Panc1 (cell line): ENCODE data around the gene COMMD10. TPM values are rescaled to one million over a fixed set of nuclear protein-coding genes. Genes with fewer than 3 reads are reported as not detected.

ENCODE experiments used
- ATAC-seq: fragments of 200-7000 bp; cut with Tn5 transposase; 2 replicates; pipeline ENCODE4 v1.9.1; 2020; ENCODE audit warnings: mild to moderate bottlenecking, moderate library complexity
- BruUV-seq: library from RNA; stranded (reverse); fragments of 400-500 nt; replicated peaks from 2 replicates; lab custom pipeline; 2021; lab: Mats Ljungman, UMichigan
- CTCF ChIA-PET: fragments of 300-600 bp; sonication (Branson Sonifier 250); formaldehyde crosslinking; loops from one replicate; lab custom pipeline; 2022; ENCODE audit warnings: antibody characterized with exemption; lab: Charles Lee
- POLR2A ChIA-PET: fragments of 300-600 bp; sonication (Branson Sonifier 250); formaldehyde crosslinking; loops from one replicate; lab custom pipeline; 2022; ENCODE audit warnings: antibody characterized with exemption; lab: Charles Lee
- DNase-seq: peaks from one replicate; pipeline ENCODE4 v3.0.0-alpha.2; 2010; ENCODE audit warnings: low read depth, low spot score
- H3K27ac ChIP-seq: 2 replicates; pipeline ENCODE4 v1.5.1; 2011; ENCODE audit warnings: mild to moderate bottlenecking, low read length, inconsistent platforms
- H3K27me3 ChIP-seq: fragments of 200-500 bp; sonication (Bioruptor generic); 2 replicates; pipeline ENCODE4 v1.6.0; 2014; ENCODE audit warnings: low read length, inconsistent platforms; ENCODE audit not compliant: control insufficient read depth, insufficient read depth
- H3K36me3 ChIP-seq: fragments of 200-500 bp; sonication (Bioruptor generic); 2 replicates; pipeline ENCODE4 v1.5.1; 2014; ENCODE audit warnings: inconsistent platforms, mild to moderate bottlenecking, low read length, moderate library complexity; ENCODE audit not compliant: control insufficient read depth, insufficient read depth
- H3K4me1 ChIP-seq: 2 replicates; pipeline ENCODE4 v1.5.1; 2011; ENCODE audit warnings: inconsistent platforms, mild to moderate bottlenecking, low read length, moderate library complexity; ENCODE audit not compliant: control insufficient read depth, insufficient read depth
- H3K4me3 ChIP-seq, 2 experiments: 2 replicates each; pipeline ENCODE4 v1.5.1; 2011 to 2012; ENCODE audit warnings: low read depth in 2 of 2, low read length in 2 of 2, mild to moderate bottlenecking in 2 of 2, inconsistent platforms in 1 of 2, moderate library complexity in 1 of 2
- H3K9me3 ChIP-seq: fragments of 200-500 bp; sonication (Bioruptor generic); 2 replicates; pipeline ENCODE4 v1.5.1; 2014; ENCODE audit warnings: low read depth, mild to moderate bottlenecking, inconsistent platforms, low read length, moderate library complexity; ENCODE audit not compliant: control insufficient read depth, insufficient read depth
- POLR2AphosphoS5 ChIP-seq: IDR thresholded peaks from 2 replicates; pipeline ENCODE4 v1.6.1; 2012; ENCODE audit warnings: mild to moderate bottlenecking, low read depth, low read length, moderate library complexity
- SIN3A ChIP-seq: IDR thresholded peaks from 2 replicates; pipeline ENCODE4 v1.6.1; 2012; ENCODE audit warnings: low read depth, mild to moderate bottlenecking, low read length, moderate library complexity, borderline replicate concordance; ENCODE audit not compliant: insufficient read depth
- TCF7L2 ChIP-seq: IDR thresholded peaks from 2 replicates; pipeline ENCODE4 v1.6.1; 2011; ENCODE audit warnings: mild to moderate bottlenecking, low read depth, low read length, inconsistent platforms
- in situ Hi-C: cut with HindIII; loops from 2 replicates; pipeline ENCODE4 v1.10.0; 2016; ENCODE audit warnings: low sequenced_read_pairs, low pct_unique_long_range_greater_than_20kb
- intact Hi-C: fragments of 100-400 bp; cut with micrococcal nuclease; formaldehyde crosslinking; loops from one replicate; pipeline ENCODE4 v1.10.0; 2022; ENCODE audit not compliant: unreplicated experiment
- total RNA-seq: library from RNA; stranded (reverse); gene quantifications from one replicate; pipeline ENCODE4 v1.2.1, GENCODE V29; 2021; ENCODE audit not compliant: unreplicated experiment
- TF ChIP-seq, protein P1 (sequence below), 2 experiments: IDR thresholded peaks; 2 replicates each; pipeline ENCODE4 v1.6.1; 2011 to 2012; ENCODE audit warnings: low read depth in 2 of 2, control low read depth in 1 of 2, low read length in 1 of 2, mild to moderate bottlenecking in 1 of 2, moderate library complexity in 1 of 2; ENCODE audit not compliant: insufficient read depth in 1 of 2
- TF ChIP-seq, protein P2 (sequence below): fragments of 450-650 bp; IDR thresholded peaks from 2 replicates; pipeline ENCODE4 v1.5.1; 2017; ENCODE audit warnings: mild to moderate bottlenecking

Gene COMMD10
- total RNA-seq, 1 experiment from 2014 or later = 37.9 TPM

GRCh38 chr5:116320486-116320885, 235.7 kb downstream of the COMMD10 start:
- in situ Hi-C loops (no loop called here), intact Hi-C loops (no loop called here)
- BruUV-seq = no TSS peak
- Histone ChIP-seq H3K4me3 (no peak overlapping the region), H3K9me3 (no peaks in the 10 kb centered on the region), H3K4me1 (no peaks in the 10 kb centered on the region), H3K27me3 (no peaks in the 10 kb centered on the region), H3K36me3 (no peaks in the 10 kb centered on the region), H3K27ac (no peak overlapping the region)
- CTCF ChIA-PET = no interaction called here
- no peak for ATAC-seq
- TF ChIP-seq, protein P1, sequence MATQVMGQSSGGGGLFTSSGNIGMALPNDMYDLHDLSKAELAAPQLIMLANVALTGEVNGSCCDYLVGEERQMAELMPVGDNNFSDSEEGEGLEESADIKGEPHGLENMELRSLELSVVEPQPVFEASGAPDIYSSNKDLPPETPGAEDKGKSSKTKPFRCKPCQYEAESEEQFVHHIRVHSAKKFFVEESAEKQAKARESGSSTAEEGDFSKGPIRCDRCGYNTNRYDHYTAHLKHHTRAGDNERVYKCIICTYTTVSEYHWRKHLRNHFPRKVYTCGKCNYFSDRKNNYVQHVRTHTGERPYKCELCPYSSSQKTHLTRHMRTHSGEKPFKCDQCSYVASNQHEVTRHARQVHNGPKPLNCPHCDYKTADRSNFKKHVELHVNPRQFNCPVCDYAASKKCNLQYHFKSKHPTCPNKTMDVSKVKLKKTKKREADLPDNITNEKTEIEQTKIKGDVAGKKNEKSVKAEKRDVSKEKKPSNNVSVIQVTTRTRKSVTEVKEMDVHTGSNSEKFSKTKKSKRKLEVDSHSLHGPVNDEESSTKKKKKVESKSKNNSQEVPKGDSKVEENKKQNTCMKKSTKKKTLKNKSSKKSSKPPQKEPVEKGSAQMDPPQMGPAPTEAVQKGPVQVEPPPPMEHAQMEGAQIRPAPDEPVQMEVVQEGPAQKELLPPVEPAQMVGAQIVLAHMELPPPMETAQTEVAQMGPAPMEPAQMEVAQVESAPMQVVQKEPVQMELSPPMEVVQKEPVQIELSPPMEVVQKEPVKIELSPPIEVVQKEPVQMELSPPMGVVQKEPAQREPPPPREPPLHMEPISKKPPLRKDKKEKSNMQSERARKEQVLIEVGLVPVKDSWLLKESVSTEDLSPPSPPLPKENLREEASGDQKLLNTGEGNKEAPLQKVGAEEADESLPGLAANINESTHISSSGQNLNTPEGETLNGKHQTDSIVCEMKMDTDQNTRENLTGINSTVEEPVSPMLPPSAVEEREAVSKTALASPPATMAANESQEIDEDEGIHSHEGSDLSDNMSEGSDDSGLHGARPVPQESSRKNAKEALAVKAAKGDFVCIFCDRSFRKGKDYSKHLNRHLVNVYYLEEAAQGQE (IDR thresholded peaks at IDR 0.05; ENCODE audit: insufficient read depth in 1 of 2, low read depth in 2 of 2, low read length in 1 of 2) = no peak
- no peak for TF ChIP-seq POLR2AphosphoS5
- TF ChIP-seq, protein P2, sequence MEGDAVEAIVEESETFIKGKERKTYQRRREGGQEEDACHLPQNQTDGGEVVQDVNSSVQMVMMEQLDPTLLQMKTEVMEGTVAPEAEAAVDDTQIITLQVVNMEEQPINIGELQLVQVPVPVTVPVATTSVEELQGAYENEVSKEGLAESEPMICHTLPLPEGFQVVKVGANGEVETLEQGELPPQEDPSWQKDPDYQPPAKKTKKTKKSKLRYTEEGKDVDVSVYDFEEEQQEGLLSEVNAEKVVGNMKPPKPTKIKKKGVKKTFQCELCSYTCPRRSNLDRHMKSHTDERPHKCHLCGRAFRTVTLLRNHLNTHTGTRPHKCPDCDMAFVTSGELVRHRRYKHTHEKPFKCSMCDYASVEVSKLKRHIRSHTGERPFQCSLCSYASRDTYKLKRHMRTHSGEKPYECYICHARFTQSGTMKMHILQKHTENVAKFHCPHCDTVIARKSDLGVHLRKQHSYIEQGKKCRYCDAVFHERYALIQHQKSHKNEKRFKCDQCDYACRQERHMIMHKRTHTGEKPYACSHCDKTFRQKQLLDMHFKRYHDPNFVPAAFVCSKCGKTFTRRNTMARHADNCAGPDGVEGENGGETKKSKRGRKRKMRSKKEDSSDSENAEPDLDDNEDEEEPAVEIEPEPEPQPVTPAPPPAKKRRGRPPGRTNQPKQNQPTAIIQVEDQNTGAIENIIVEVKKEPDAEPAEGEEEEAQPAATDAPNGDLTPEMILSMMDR = no peak
- DNase-seq = no peak
- POLR2A ChIA-PET = no interaction called here

DNA sequence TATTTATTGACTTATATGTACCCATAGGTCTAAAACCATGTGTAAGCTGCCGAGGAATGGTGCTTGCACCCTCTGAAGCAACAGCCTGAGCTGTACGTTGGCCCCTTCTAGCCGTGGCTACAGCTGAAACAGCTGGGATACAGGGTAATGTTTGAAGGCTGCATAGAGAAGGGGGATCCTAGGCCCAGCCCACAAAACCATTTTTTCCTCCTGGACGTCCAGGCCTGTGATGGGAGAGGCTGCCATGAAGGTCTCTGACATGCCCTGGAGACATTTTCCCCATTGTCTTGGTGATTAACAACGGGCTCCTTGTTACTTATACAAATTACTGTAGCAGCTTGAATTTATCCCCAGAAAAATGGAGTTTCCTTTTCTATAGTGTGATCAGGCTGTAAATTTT, 244.7 kb downstream of the COMMD10 start:
- Histone ChIP-seq H3K4me3 (no peak overlapping the region), H3K27ac (no peak overlapping the region), H3K36me3 (no peaks in the 10 kb centered on the region), H3K4me1 (no peaks in the 10 kb centered on the region), H3K9me3 (no peaks in the 10 kb centered on the region), H3K27me3 (no peaks in the 10 kb centered on the region)
- in situ Hi-C loops = no loop called here
- ATAC-seq (no peak), DNase-seq (no peak)
- TF ChIP-seq, protein P2 = no peak
- TF ChIP-seq POLR2AphosphoS5 (no peak), TCF7L2 (no peak), SIN3A (no peak)
- TF ChIP-seq, protein P1 (IDR thresholded peaks at IDR 0.05; ENCODE audit: insufficient read depth in 1 of 2, low read depth in 2 of 2, low read length in 1 of 2) = no peak
- ChIA-PET CTCF (no interaction called here), POLR2A (no interaction called here)
- no TSS peak for BruUV-seq
- intact Hi-C loops = no loop called here
